HG03439 (cell line): Measurements from ENCODE around the gene TOMM40L.

Experiments used
- ATAC-seq: cut with Tn5 transposase; IDR thresholded peaks from one replicate; pipeline ENCODE4 v1.9.1; 2021; ENCODE audit warnings: mild to moderate bottlenecking, moderate library complexity; ENCODE audit not compliant: unreplicated experiment

Gene TOMM40L

DNA sequence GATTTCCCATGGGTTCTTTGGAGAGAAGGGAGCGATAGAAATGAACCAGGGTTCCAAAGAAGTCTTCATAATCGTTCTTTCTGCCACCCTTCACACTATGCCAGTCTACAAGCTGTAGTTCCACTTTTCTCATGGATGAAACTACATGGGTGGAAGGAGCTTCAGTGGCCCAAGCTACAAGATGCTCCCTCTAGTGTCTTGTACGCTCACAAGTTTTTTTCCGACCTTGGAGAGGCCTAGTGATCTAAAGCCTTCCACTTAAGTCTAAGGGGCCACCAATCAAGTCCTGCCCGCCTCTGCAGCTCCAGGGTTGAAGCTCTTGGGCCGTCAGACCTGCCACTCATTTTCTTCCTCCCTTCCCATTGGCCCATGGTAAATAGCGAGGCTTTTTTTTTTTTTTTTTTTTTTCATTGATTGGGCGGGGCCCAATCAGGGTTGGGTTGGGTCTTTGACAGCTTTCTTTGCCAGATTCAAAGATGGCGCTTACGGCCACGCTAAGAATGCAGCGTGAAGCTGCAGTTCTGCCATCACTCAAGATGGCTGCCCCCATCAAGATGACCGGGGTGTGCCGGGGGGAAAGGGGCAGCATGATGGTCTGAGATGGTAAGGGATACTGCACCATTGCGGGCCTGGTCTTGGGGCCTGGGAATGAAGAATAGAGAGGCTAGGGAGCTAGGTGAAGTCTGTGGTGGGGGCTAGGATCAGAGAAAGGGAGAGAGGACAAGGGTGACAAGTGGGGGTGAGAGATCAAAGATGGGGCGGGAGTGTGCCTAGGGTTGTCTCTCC, at the start of gene TOMM40L:
Gene TOMM40L, plus strand, starts transcription at position 527 of the 786 bp plus-strand sequence. CDS start 430 bp downstream, outside the sequence.
- ATAC-seq, result peak; percentile 93

- peak; percentile 2 for ATAC-seq
Observed at GRCh38 chr1:161176468-161177111, 49.3 kb upstream of the TOMM40L start.

GRCh38 chr1:161177112-161177935, 48.5 kb upstream of the TOMM40L start, which contains the start of gene B4GALT3:
TSS of gene B4GALT3 (minus strand) at chr1:161177507. CDS start at chr1:161176060, 1,447 bp downstream.
- ATAC-seq, result peak; percentile 85

GRCh38 chr1:161177936-161178244, 48.0 kb upstream of the TOMM40L start:
- ATAC-seq, result no peak

DNA sequence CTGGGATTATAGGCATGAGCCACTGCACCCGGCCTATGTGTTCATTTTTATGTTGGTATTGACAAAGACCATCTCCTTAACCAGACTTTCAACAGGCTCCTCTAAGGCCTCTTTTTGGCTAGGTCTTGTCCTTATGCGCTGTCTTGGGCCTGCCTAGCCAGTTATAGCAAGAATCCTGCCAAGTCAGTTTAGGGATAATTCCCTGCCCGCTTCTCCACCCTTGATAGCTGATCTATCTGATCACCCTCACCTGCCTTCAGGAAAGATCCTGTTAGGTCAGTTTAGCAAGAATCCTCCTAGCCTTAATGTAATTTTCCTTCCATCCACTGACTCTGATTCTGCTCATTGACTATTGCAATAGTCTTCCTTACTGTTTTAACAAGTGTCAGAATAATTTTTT, 46.2 kb upstream of the TOMM40L start:
- no peak for ATAC-seq

- ATAC-seq, result no peak
Observed at GRCh38 chr1:161180639-161181038, 45.2 kb upstream of the TOMM40L start.

GRCh38 chr1:161182214-161182613, 43.6 kb upstream of the TOMM40L start:
- no peak for ATAC-seq

- ATAC-seq, result peak; percentile 65
Observed at GRCh38 chr1:161185282-161185682, 40.6 kb upstream of the TOMM40L start.

DNA sequence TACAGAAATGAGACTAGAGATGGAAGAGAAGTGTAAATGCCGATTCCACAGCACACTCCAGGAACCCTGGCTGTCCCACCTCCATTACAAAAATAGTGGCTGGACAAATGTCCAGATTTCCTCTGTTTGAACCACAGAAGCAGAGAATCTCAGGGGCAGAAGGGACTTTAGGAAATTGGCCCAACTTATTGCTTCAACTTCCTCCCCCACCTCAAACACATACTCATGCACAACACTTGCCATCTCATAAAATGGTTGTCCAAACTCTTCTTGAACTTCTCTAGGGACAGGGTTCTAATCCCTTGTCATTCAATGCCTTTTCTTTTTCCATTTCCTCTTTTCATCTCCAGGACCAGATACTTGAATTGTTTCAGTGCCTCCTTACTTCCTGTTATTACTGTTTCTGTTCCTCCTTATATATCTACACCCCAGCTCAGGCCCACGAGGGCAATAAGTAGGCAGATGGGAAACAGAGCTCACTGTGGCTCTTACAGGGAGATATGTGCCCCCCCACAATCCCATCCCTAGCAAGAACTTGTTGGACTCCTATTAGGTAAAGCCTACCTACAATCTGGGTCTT, 40.0 kb upstream of the TOMM40L start:
- peak; percentile 3 for ATAC-seq

DNA sequence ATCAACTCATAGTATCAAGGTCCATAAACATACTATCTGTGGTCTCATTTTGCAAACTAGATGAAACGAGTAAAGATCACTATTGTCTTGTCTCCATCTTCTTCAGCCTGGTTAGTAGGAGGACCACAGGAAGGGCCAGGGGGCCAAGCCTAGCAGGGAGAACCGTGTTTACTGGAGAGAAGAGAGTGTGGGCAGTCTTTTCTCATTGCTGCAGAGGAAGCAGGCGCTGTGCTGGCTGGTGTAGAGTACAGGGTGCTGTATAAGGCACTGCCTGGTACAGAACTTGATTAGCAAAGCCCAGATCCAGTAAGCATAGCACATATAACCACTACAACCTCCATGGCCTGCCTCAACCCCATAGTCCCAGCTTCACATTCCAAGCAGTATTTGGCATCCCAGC, 38.5 kb upstream of the TOMM40L start:
- no peak for ATAC-seq

- no peak for ATAC-seq
Observed at GRCh38 chr1:161188381-161188780, 37.5 kb upstream of the TOMM40L start.

DNA sequence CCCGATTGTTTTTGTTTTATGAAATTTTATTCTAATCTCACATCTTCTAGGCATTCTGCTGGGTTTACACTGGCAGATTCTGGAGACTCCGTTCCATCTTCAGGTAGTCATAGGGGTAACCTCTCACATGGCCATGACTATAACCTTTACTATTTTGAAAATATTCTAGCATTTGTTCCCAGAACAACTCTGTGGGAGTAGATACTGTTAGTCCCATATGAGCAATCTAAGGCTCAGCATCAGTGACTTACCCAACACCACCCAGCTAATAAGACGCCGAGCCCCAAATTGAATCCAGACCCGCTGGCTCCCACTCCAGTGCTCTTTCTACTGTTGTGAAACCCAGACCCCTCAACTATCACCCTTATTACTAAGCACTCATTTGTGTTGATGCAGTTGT, 36.8 kb upstream of the TOMM40L start:
- ATAC-seq, result no peak

DNA sequence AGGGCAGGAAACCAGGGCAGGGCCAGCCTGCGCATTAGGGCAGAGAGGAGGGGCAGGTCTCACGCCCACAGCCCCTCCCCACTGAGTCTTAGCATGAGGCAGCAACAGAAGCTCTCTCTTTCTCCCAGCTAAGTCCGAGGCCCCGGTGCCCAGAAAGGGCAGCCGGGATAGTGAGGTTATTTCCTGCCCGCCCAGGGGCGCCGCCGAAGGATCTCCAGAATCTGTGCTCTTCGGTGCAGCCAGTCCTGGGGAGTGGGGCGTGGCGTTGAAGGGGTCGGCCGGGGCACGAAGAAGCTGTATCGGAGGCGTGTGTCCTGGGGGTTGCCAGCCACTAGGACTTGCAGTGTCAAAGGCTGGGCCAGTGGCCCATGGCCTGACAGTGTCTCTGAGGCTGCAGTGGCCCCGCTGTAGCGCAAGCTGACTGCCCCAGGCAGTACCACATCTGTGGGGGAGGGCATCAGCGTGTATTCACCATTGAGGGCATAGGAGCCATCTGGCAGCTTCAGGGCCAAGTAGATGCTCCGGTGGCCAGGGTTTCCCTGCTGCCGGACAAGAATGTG, 34.8 kb upstream of the TOMM40L start:
- ATAC-seq, result no peak

GRCh38 chr1:161191971-161192370, 33.9 kb upstream of the TOMM40L start:
- ATAC-seq, result no peak

- no peak for ATAC-seq
Observed at GRCh38 chr1:161192476-161193465, 33.1 kb upstream of the TOMM40L start.

DNA sequence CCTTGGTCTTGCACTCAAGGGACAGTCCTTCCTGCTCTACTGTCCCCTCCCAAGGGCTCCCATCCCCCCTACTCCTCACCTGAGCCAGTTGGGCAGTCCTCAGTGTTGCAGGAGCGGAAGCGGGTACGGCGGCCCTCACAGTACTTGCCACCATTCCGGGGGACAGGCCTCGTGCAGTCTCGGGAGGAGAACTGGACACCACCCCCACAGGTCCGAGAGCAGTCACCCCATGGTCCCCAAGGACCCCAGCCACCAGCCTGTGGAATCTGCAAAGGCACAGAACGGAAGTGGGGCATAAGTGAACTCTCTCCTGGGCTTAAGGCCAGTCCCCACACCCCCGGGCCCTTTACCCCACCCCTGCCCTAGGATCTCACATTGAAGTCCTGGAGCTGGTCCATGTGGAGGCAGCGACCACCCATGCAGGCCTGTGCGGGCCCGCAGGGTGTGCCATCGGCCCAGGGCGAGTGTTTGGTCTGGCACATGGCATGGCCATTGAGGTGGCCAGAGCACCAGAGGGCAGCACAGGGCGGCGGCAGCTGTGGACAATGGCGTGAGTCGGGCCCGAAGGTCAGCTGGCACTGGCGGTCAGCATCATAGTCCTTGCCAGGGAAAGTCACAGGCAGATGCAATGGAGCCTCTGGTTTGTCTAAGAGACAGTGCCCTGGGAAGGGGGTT, 32.2 kb upstream of the TOMM40L start:
- ATAC-seq, result no peak

- ATAC-seq, result no peak
Observed at GRCh38 chr1:161195171-161195570, 30.7 kb upstream of the TOMM40L start.

- ATAC-seq, result no peak
Observed at GRCh38 chr1:161196111-161196510, 29.7 kb upstream of the TOMM40L start.
